CD4-positive, CD25-positive, alpha-beta regulatory T cell (primary cell): ENCODE results near the gene KRTAP4-6. TPM values are rescaled to one million over a fixed set of nuclear protein-coding genes. Genes with fewer than 3 reads are reported as not detected.
A peak's percentile ranks its signal among the peaks of the same experiment; 100 is the strongest.
"Not testable (repeated sequence)": the region's sequence is repeated elsewhere in the genome, so short reads cannot be mapped to it uniquely, and the experiment has no call there.

Source experiments
- ATAC-seq, 2 donors: fragments of 150-1000 bp; cut with Tn5 transposase; one replicate each; pipeline ENCODE4 v1.10.0; 2021; ENCODE audit warnings: low read depth in 2 of 2, moderate number of reproducible peaks in 2 of 2, moderate library complexity in 1 of 2
- DNase-seq, 3 donors: peaks; one replicate each; pipeline versions ENCODE4 v3.0.0 to v3.0.0-alpha.2; 2012 to 2022; ENCODE audit warnings: mixed read lengths in 1 of 3
- H3K27ac ChIP-seq: one replicate; pipeline ENCODE4 v1.7.0; 2013; ENCODE audit warnings: mild to moderate bottlenecking, low read length; ENCODE audit not compliant: insufficient read depth, poor library complexity, severe bottlenecking
- H3K27me3 ChIP-seq: one replicate; pipeline ENCODE4 v1.7.0; 2013; ENCODE audit warnings: low read length; ENCODE audit not compliant: control insufficient read depth, insufficient read depth
- H3K36me3 ChIP-seq: one replicate; pipeline ENCODE4 v1.7.0; 2013; ENCODE audit warnings: mild to moderate bottlenecking, low read length, moderate library complexity; ENCODE audit not compliant: control insufficient read depth, insufficient read depth
- H3K4me1 ChIP-seq: 2 replicates; pipeline ENCODE4 v1.7.0; 2013; ENCODE audit warnings: mild to moderate bottlenecking, low read length; ENCODE audit not compliant: insufficient read depth, control insufficient read depth, poor library complexity, severe bottlenecking
- H3K4me3 ChIP-seq: one replicate; pipeline ENCODE4 v1.7.0; 2013; ENCODE audit warnings: low read depth, mild to moderate bottlenecking, low read length, moderate library complexity
- H3K9me3 ChIP-seq, 2 experiments: 1 replicate in 1 of 2; 2 replicates in 1 of 2; pipeline ENCODE4 v1.7.0; 2013; ENCODE audit warnings: low read length in 2 of 2, mild to moderate bottlenecking in 1 of 2, moderate library complexity in 1 of 2; ENCODE audit not compliant: control insufficient read depth in 2 of 2
- H3K27ac Mint-ChIP-seq, 3 donors: one replicate each; pipeline ENCODE4 v1.8.0; 2020 to 2022; ENCODE audit warnings: mild to moderate bottlenecking in 3 of 3, mixed read lengths in 3 of 3, moderate library complexity in 2 of 3
- H3K27me3 Mint-ChIP-seq: one replicate; pipeline ENCODE4 v1.8.0; 2022; ENCODE audit warnings: mild to moderate bottlenecking, mixed read lengths
- H3K36me3 Mint-ChIP-seq: one replicate; pipeline ENCODE4 v1.8.0; 2020; ENCODE audit warnings: mixed read lengths
- H3K4me1 Mint-ChIP-seq, 4 donors: one replicate each; pipeline ENCODE4 v1.8.0; 2020 to 2022; ENCODE audit warnings: mixed read lengths in 4 of 4, mild to moderate bottlenecking in 1 of 4
- H3K4me3 Mint-ChIP-seq, 4 donors: one replicate each; pipeline ENCODE4 v1.8.0; 2020 to 2022; ENCODE audit warnings: mild to moderate bottlenecking in 4 of 4, mixed read lengths in 4 of 4, moderate library complexity in 3 of 4
- H3K9me3 Mint-ChIP-seq, 7 donors: one replicate each; pipeline ENCODE4 v1.8.0; 2020 to 2022; ENCODE audit warnings: mixed read lengths in 7 of 7, mild to moderate bottlenecking in 3 of 7, moderate library complexity in 2 of 7
- polyA plus RNA-seq, 4 donors: library from polyadenylated mRNA; unstranded; fragments of 300-500 nt; fragmentation: Illumina TruSeq; gene quantifications; one replicate each; pipeline ENCODE4 v1.2.3, GENCODE V29; 2021
- total RNA-seq: library from RNA; stranded (reverse); gene quantifications from one replicate; pipeline ENCODE4 v1.2.3, GENCODE V29; 2022

The KRTAP4-6 gene
- total RNA-seq = not detected
- not detected for polyA plus RNA-seq

DNA sequence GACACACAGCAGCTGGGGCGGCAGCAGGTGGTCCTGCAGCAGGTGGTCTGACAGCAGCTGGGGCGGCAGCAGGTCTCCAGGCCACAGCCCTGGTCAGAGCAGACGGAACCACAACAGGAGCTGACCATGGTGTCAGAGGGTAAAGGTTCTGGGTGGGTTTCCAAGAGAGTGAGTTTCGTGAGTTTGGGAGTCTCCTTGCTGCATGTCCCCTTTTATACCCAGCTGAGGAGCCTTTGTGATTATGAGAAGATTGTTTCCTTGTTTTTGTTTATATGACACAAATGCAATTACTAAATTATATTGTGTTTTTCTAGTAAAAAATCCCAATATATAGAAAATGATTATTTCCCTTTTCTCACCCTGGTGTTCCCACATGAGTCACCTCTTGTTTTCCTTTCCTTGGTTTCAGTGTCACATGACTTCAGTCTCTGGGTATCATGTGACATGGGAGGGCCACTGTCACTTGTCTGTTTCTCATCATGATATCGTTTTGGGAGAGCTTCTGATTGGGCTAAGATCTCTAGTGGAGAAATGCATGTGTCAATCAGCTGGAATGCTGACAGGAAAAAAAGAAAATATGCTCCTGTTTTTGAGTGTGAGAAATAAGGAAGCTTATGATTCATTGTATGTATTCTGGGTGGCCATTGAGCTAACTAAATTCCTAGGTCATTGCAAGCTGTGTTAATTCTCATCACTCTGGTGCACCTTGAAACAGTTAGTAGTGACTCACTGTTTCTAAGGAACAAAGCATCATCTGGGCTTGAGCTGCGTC, at the start of gene KRTAP4-6:
Gene KRTAP4-6 (minus strand): TSS at position 185 of the 772 bp plus-strand sequence. CDS start 57 bp downstream, at position 128.
- Histone ChIP-seq H3K4me1 (no peaks in the 10 kb centered on the region), H3K27me3 (peaks cover 2% of the 10 kb centered on the region), H3K4me3 (no peak within 1 kb of the TSS), H3K27ac (no peak within 1 kb of the TSS), H3K9me3 (peaks cover 9 to 12% of the 10 kb centered on the region in 2 experiments), H3K36me3 (no peaks in the 10 kb centered on the region)
- DNase-seq = no peak
- Mint-ChIP-seq H3K36me3 (peaks cover 3% of the 10 kb centered on the region), H3K27ac (no peak within 1 kb of the TSS), H3K27me3 (peaks cover 15% of the 10 kb centered on the region), H3K9me3 (peaks cover 6 to 26% (median 14%) of the 10 kb centered on the region in 7 donors), H3K4me1 (no peaks in the 10 kb centered on the region), H3K4me3 (no peak within 1 kb of the TSS)
- ATAC-seq = no peak

GRCh38 chr17:41189837-41190318, 49.5 kb upstream of the KRTAP4-6 start, which contains the start of gene KRTAP9-1:
TSS of gene KRTAP9-1 (plus strand) at chr17:41189887. CDS start at chr17:41189887, 0 bp downstream.
- not testable (repeated sequence) for H3K36me3 Mint-ChIP-seq, H3K27ac ChIP-seq, ATAC-seq, H3K4me1 ChIP-seq, H3K4me3 Mint-ChIP-seq, H3K9me3 ChIP-seq, H3K4me1 Mint-ChIP-seq, H3K4me3 ChIP-seq, H3K36me3 ChIP-seq, H3K9me3 Mint-ChIP-seq, DNase-seq
- peaks cover 15% of the 10 kb centered on the region for H3K27me3 ChIP-seq
- Mint-ChIP-seq H3K27me3 (peaks cover 24% of the 10 kb centered on the region), H3K27ac (peak within 1 kb of the TSS in 1 of 3 donors; percentile 48)

DNA sequence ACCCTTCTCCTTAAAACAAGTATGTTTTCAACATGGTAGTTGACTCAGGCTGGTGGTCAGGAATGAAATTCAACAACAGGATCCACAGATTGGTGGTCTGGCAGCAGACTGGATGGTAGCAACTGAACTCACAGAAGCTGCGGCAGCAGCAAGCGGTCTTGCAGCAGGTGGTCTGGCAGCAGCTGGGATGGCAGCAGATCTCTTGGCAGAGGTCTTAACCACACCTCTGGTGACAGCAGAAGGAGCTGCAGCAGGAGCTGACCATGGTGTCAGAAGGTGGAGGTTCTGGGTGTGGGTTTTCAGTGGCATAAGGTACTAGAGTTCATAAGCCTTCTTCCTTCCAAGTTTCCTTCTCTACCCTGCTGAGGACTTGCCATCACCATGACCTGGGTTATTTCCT, 46.5 kb upstream of the KRTAP4-6 start:
- no peak overlapping the region for H3K4me3 Mint-ChIP-seq
- peaks cover 0 to 2% (median 0%) of the 10 kb centered on the region in 7 donors for H3K9me3 Mint-ChIP-seq
- no peak for ATAC-seq
- H3K4me3 ChIP-seq = no peak overlapping the region
- no peaks in the 10 kb centered on the region for H3K36me3 ChIP-seq
- H3K27ac Mint-ChIP-seq = no peak overlapping the region
- no peaks in the 10 kb centered on the region for H3K9me3 ChIP-seq
- peaks cover 30% of the 10 kb centered on the region for H3K27me3 Mint-ChIP-seq
- H3K27me3 ChIP-seq = peaks cover 13% of the 10 kb centered on the region
- no peaks in the 10 kb centered on the region for H3K4me1 ChIP-seq
- H3K27ac ChIP-seq = no peak overlapping the region
- H3K4me1 Mint-ChIP-seq = no peaks in the 10 kb centered on the region
- H3K36me3 Mint-ChIP-seq = no peaks in the 10 kb centered on the region
- DNase-seq = no peak

- H3K4me3 Mint-ChIP-seq = no peak overlapping the region
- no peaks in the 10 kb centered on the region for H3K9me3 ChIP-seq
- H3K36me3 Mint-ChIP-seq = no peaks in the 10 kb centered on the region
- ATAC-seq = no peak
- H3K27me3 ChIP-seq = peaks cover 6% of the 10 kb centered on the region
- DNase-seq = no peak
- no peaks in the 10 kb centered on the region for H3K4me1 ChIP-seq
- H3K27me3 Mint-ChIP-seq = peaks cover 15% of the 10 kb centered on the region
- H3K4me3 ChIP-seq = no peak overlapping the region
- H3K9me3 Mint-ChIP-seq = peaks cover 0 to 1% (median 0%) of the 10 kb centered on the region in 7 donors
- H3K4me1 Mint-ChIP-seq = no peaks in the 10 kb centered on the region
- no peak overlapping the region for H3K27ac ChIP-seq
- H3K36me3 ChIP-seq = no peaks in the 10 kb centered on the region
- no peak overlapping the region for H3K27ac Mint-ChIP-seq
Measured at GRCh38 chr17:41185001-41185400, 44.7 kb upstream of the KRTAP4-6 start.

DNA sequence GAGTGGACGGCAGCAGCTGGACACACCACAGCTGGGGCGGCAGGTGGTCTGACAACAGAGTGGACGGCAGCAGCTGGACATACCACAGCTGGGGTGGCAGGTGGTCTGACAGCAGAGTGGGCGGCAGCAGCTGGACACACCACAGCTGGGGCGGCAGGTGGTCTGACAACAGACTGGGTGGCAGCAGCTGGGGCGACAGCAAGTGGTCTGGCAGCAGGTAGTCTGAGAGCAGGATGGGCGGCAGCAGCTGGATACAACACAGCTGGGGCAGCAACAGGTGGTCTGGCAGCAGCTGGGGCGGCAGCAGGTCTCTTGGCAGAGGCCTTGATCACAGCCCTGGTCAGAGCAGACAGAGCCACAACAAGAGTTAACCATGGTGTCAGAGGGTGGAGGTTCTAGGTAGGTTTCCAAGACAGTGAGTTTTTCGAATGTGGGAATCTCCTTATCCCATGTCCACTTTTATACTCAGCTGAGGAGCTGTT, 44.2 kb upstream of the KRTAP4-6 start, which contains the start of gene KRTAP4-1:
Gene KRTAP4-1 (minus strand): TSS at position 432 of the 482 bp plus-strand sequence. CDS start 57 bp downstream, at position 375.
- Histone ChIP-seq H3K36me3 (no peaks in the 10 kb centered on the region), H3K27me3 (peaks cover 6% of the 10 kb centered on the region), H3K27ac (no peak within 1 kb of the TSS), H3K4me1 (no peaks in the 10 kb centered on the region), H3K4me3 (no peak within 1 kb of the TSS), H3K9me3 (no peaks in the 10 kb centered on the region)
- no peak within 1 kb of the TSS for H3K4me3 Mint-ChIP-seq
- DNase-seq = no peak
- no peaks in the 10 kb centered on the region for H3K36me3 Mint-ChIP-seq
- H3K9me3 Mint-ChIP-seq = peaks cover 0 to 1% (median 0%) of the 10 kb centered on the region in 7 donors
- H3K4me1 Mint-ChIP-seq = no peaks in the 10 kb centered on the region
- peaks cover 19% of the 10 kb centered on the region for H3K27me3 Mint-ChIP-seq
- no peak within 1 kb of the TSS for H3K27ac Mint-ChIP-seq
- ATAC-seq = no peak

GRCh38 chr17:41178843-41179616, 38.7 kb upstream of the KRTAP4-6 start:
- no peaks in the 10 kb centered on the region for H3K36me3 ChIP-seq
- peaks cover 4% of the 10 kb centered on the region for H3K27me3 ChIP-seq
- H3K9me3 Mint-ChIP-seq = peaks cover 0 to 1% (median 0%) of the 10 kb centered on the region in 7 donors
- H3K27ac Mint-ChIP-seq = peak overlapping the region in 1 of 3 donors; percentile 45
- H3K27ac ChIP-seq = no peak overlapping the region
- no peaks in the 10 kb centered on the region for H3K9me3 ChIP-seq
- no peak for DNase-seq
- H3K4me1 ChIP-seq = no peaks in the 10 kb centered on the region
- H3K36me3 Mint-ChIP-seq = no peaks in the 10 kb centered on the region
- H3K4me3 ChIP-seq = no peak overlapping the region
- ATAC-seq = no peak
- peaks cover 0 to 2% (median 0%) of the 10 kb centered on the region in 4 donors for H3K4me1 Mint-ChIP-seq
- H3K4me3 Mint-ChIP-seq = no peak overlapping the region
- H3K27me3 Mint-ChIP-seq = peaks cover 19% of the 10 kb centered on the region

DNA sequence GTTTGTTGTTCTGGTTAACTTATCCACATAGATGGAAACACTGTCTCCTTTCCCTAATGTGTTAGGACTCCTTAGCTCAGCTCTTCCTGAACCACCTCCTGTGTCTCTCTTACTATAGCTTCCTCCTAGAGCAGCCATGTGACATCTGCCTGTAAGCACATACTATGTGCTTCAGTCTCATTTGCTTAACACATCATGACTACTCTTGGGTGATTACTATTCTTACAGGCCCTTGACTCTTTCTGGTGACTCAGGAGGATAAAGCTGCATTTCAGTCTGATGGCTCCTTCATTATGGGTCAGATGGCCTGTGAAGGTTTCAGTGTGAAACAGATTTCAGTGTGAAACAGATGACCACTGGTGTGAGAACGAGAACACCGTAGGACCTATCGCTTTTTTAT, 38.0 kb upstream of the KRTAP4-6 start:
- Mint-ChIP-seq H3K36me3 (no peaks in the 10 kb centered on the region), H3K9me3 (peaks cover 0 to 1% (median 0%) of the 10 kb centered on the region in 7 donors), H3K4me1 (peaks cover 0 to 4% (median under 1%) of the 10 kb centered on the region in 4 donors), H3K27me3 (peaks cover 19% of the 10 kb centered on the region), H3K27ac (no peak overlapping the region), H3K4me3 (no peak overlapping the region)
- Histone ChIP-seq H3K27ac (no peak overlapping the region), H3K4me3 (no peak overlapping the region), H3K4me1 (no peaks in the 10 kb centered on the region), H3K27me3 (peaks cover 4% of the 10 kb centered on the region), H3K9me3 (no peaks in the 10 kb centered on the region), H3K36me3 (no peaks in the 10 kb centered on the region)
- ATAC-seq (peak; percentile 40 to 55), DNase-seq (no peak)
